IMR-90 (cell line): ENCODE data around the gene PRM3. TPM values are rescaled to one million over a fixed set of nuclear protein-coding genes. Genes with fewer than 3 reads are reported as not detected.
A peak's percentile ranks its signal among the peaks of the same experiment; 100 is the strongest.

Source experiments
- ATAC-seq: fragments of 200-7000 bp; cut with Tn5 transposase; 2 replicates; pipeline ENCODE4 v1.9.1; 2020; ENCODE audit warnings: low read depth, mild to moderate bottlenecking, moderate library complexity
- BruUV-seq: library from RNA; stranded (reverse); fragments of 400-500 nt; replicated peaks from 2 replicates; lab custom pipeline; 2021; lab: Mats Ljungman, UMichigan
- CTCF ChIA-PET: fragments of 300-600 bp; formaldehyde crosslinking; extraction: SDS; loops from one replicate; lab custom pipeline; 2021; ENCODE audit warnings: antibody characterized with exemption; lab: Yijun Ruan, JAX
- POLR2A ChIA-PET: fragments of 300-600 bp; sonication (Branson Sonifier 250); formaldehyde crosslinking; loops from one replicate; lab custom pipeline; 2022; ENCODE audit warnings: antibody characterized with exemption; ENCODE audit not compliant: unreplicated experiment; lab: Charles Lee
- DNase-seq: peaks from one replicate; pipeline ENCODE4 v3.0.0; 2013
- H2AFZ ChIP-seq: replicated peaks from 2 replicates; pipeline ENCODE3; 2013; ENCODE audit warnings: low read length, mild to moderate bottlenecking; ENCODE audit not compliant: poor library complexity
- H2AK5ac ChIP-seq: 2 replicates; pipeline ENCODE4 v1.6.1; 2013; ENCODE audit warnings: low read depth, low read length, inconsistent platforms
- H2AK9ac ChIP-seq: replicated peaks from 2 replicates; pipeline ENCODE3; 2013; ENCODE audit warnings: mild to moderate bottlenecking, low read depth, low read length, moderate library complexity; ENCODE audit not compliant: poor library complexity
- H2BK120ac ChIP-seq: 2 replicates; pipeline ENCODE4 v1.6.1; 2013; ENCODE audit warnings: low read depth, low read length, inconsistent platforms
- H2BK15ac ChIP-seq: 3 replicates; pipeline ENCODE4 v1.6.1; 2013; ENCODE audit warnings: low read depth, low read length, inconsistent platforms
- H2BK20ac ChIP-seq: 2 replicates; pipeline ENCODE4 v1.6.1; 2013; ENCODE audit warnings: low read depth, mild to moderate bottlenecking, inconsistent platforms, low read length, moderate library complexity
- H2BK5ac ChIP-seq: 2 replicates; pipeline ENCODE4 v1.6.1; 2013; ENCODE audit warnings: mild to moderate bottlenecking, low read depth, low read length, inconsistent platforms; ENCODE audit not compliant: poor library complexity, severe bottlenecking
- H3K14ac ChIP-seq: replicated peaks from 2 replicates; pipeline ENCODE4 v1.6.1; 2013; ENCODE audit warnings: low read depth, low read length, inconsistent platforms
- H3K18ac ChIP-seq: 2 replicates; pipeline ENCODE4 v1.6.1; 2013; ENCODE audit warnings: low read depth, low read length, control low read depth
- H3K23ac ChIP-seq: 2 replicates; pipeline ENCODE4 v1.6.1; 2013; ENCODE audit warnings: low read depth, low read length, inconsistent platforms
- H3K27ac ChIP-seq: 2 replicates; pipeline ENCODE4 v1.5.1; 2013; ENCODE audit warnings: mild to moderate bottlenecking, control low read depth, low read length; ENCODE audit not compliant: insufficient read depth
- H3K27me3 ChIP-seq: 2 replicates; pipeline ENCODE4 v1.6.1; 2013; ENCODE audit warnings: low read length; ENCODE audit not compliant: control insufficient read depth, insufficient read depth
- H3K36me3 ChIP-seq: 2 replicates; pipeline ENCODE4 v1.6.1; 2013; ENCODE audit warnings: low read length, mixed read lengths; ENCODE audit not compliant: control insufficient read depth, insufficient read depth
- H3K4ac ChIP-seq: 2 replicates; pipeline ENCODE4 v1.6.1; 2013; ENCODE audit warnings: low read depth, low read length, inconsistent platforms
- H3K4me1 ChIP-seq: 2 replicates; pipeline ENCODE4 v1.6.1; 2013; ENCODE audit warnings: low read length, mixed read lengths; ENCODE audit not compliant: control insufficient read depth, insufficient read depth
- H3K4me2 ChIP-seq: 2 replicates; pipeline ENCODE4 v1.6.1; 2013; ENCODE audit warnings: low read depth, mild to moderate bottlenecking, control low read depth, low read length, moderate library complexity
- H3K4me3 ChIP-seq: 2 replicates; pipeline ENCODE4 v1.5.1; 2013; ENCODE audit warnings: low read depth, mild to moderate bottlenecking, control low read depth, low read length, moderate library complexity; ENCODE audit not compliant: insufficient read depth
- H3K56ac ChIP-seq: 2 replicates; pipeline ENCODE4 v1.6.1; 2013; ENCODE audit warnings: low read length, inconsistent platforms; ENCODE audit not compliant: insufficient read depth; ENCODE audit errors: extremely low read depth
- H3K79me1 ChIP-seq, 2 experiments: 2 replicates each; pipeline ENCODE4 v1.6.1; 2013; ENCODE audit warnings: low read length in 2 of 2, inconsistent platforms in 1 of 2, low read depth in 1 of 2
- H3K9ac ChIP-seq: 2 replicates; pipeline ENCODE4 v1.6.1; 2013; ENCODE audit warnings: low read depth, low read length, control low read depth
- H3K9me1 ChIP-seq: 2 replicates; pipeline ENCODE4 v1.6.1; 2013; ENCODE audit warnings: low read length, inconsistent platforms; ENCODE audit not compliant: insufficient read depth
- H3K9me3 ChIP-seq: 2 replicates; pipeline ENCODE4 v1.6.1; 2013; ENCODE audit warnings: low read length; ENCODE audit not compliant: control insufficient read depth, insufficient read depth
- H4K20me1 ChIP-seq: 2 replicates; pipeline ENCODE4 v1.6.1; 2013; ENCODE audit warnings: low read length, inconsistent platforms; ENCODE audit not compliant: insufficient read depth
- H4K5ac ChIP-seq: 2 replicates; pipeline ENCODE4 v1.6.1; 2013; ENCODE audit warnings: mild to moderate bottlenecking, low read depth, low read length, control low read depth
- H4K8ac ChIP-seq, 2 experiments: 2 replicates each; pipeline ENCODE4 v1.6.1; 2013; ENCODE audit warnings: low read depth in 2 of 2, low read length in 2 of 2, control low read depth in 1 of 2, inconsistent platforms in 1 of 2
- H4K91ac ChIP-seq: 2 replicates; pipeline ENCODE4 v1.6.1; 2013; ENCODE audit warnings: low read depth, low read length, inconsistent platforms; ENCODE audit not compliant: insufficient read depth
- FOS ChIP-seq: fragments of 150-350 bp; IDR thresholded peaks from 2 replicates; pipeline ENCODE4 v1.6.1; 2016; ENCODE audit warnings: low read depth, low read length
- MAFK ChIP-seq: IDR thresholded peaks from 2 replicates; pipeline ENCODE4 v1.6.1; 2012; ENCODE audit warnings: low read depth, low read length, improper control_type of control experiment
- MAZ ChIP-seq: IDR thresholded peaks from 2 replicates; pipeline ENCODE4 v1.6.1; 2012; ENCODE audit warnings: low read depth, mild to moderate bottlenecking, low read length, improper control_type of control experiment, moderate library complexity, borderline replicate concordance
- NFE2L2 ChIP-seq: fragments of 150-350 bp; IDR thresholded peaks from 2 replicates; pipeline ENCODE4 v1.6.1; 2016; ENCODE audit warnings: low read depth, mild to moderate bottlenecking, low read length
- POLR2A ChIP-seq: IDR thresholded peaks from 2 replicates; pipeline ENCODE4 v1.6.1; 2012; ENCODE audit warnings: mild to moderate bottlenecking, low read depth, low read length
- RFX5 ChIP-seq: IDR thresholded peaks from 2 replicates; pipeline ENCODE4 v1.8.0; 2012; ENCODE audit warnings: low read depth, mild to moderate bottlenecking, low read length, moderate library complexity
- WGBS, 2 experiments: methylation state at CpG; one replicate each; pipeline versions ENCODE4 v1.1.5 to v1.1.7; 2013; ENCODE audit warnings: missing lambda C conversion rate in 2 of 2; ENCODE audit not compliant: insufficient read length in 1 of 2; ENCODE audit errors: extremely low coverage in 2 of 2; 5-methylcytosine and 5-hydroxymethylcytosine counted together
- dilution Hi-C: fragments of 300-500 bp; cut with HindIII; formaldehyde crosslinking; loops from one replicate; pipeline ENCODE4 v1.14.3; 2018; ENCODE audit warnings: low sequenced_read_pairs; ENCODE audit not compliant: unreplicated experiment
- in situ Hi-C: fragments of 300-500 bp; cut with MboI; formaldehyde crosslinking; loops from 3 replicates; pipeline ENCODE4 v1.14.3; 2019; ENCODE audit warnings: low sequenced_read_pairs, inconsistent platforms, mixed read lengths
- intact Hi-C: fragments of 100-400 bp; cut with micrococcal nuclease; formaldehyde crosslinking; loops from 2 replicates; pipeline ENCODE4 v1.10.0; 2022
- polyA plus RNA-seq, 3 experiments: library from polyadenylated mRNA; depleted of rRNA; stranded (reverse); fragments of >200 nt; gene quantifications; 2 replicates each; pipeline ENCODE4 v1.2.3, GENCODE V29; 2012; ENCODE audit warnings: low replicate concordance in 1 of 3
- total RNA-seq: library from RNA; depleted of rRNA; stranded (reverse); fragments of >200 nt; gene quantifications from 2 replicates; pipeline ENCODE4 v1.2.3, GENCODE V29; 2012
- TF ChIP-seq, protein P1 (sequence below): fragments of 150-350 bp; IDR thresholded peaks from 2 replicates; pipeline ENCODE4 v1.6.1; 2017; ENCODE audit warnings: mild to moderate bottlenecking, antibody characterized with exemption, low read length, low read depth
- TF ChIP-seq, protein P2 (sequence below): fragments of 150-350 bp; IDR thresholded peaks from 2 replicates; pipeline ENCODE4 v1.6.1; 2016; ENCODE audit warnings: low read depth, mild to moderate bottlenecking, low read length, moderate library complexity, borderline replicate concordance

Gene PRM3
- total and polyA plus RNA-seq, 2 of the 4 experiments (the other 2 are of a cell fraction), result not detected

DNA sequence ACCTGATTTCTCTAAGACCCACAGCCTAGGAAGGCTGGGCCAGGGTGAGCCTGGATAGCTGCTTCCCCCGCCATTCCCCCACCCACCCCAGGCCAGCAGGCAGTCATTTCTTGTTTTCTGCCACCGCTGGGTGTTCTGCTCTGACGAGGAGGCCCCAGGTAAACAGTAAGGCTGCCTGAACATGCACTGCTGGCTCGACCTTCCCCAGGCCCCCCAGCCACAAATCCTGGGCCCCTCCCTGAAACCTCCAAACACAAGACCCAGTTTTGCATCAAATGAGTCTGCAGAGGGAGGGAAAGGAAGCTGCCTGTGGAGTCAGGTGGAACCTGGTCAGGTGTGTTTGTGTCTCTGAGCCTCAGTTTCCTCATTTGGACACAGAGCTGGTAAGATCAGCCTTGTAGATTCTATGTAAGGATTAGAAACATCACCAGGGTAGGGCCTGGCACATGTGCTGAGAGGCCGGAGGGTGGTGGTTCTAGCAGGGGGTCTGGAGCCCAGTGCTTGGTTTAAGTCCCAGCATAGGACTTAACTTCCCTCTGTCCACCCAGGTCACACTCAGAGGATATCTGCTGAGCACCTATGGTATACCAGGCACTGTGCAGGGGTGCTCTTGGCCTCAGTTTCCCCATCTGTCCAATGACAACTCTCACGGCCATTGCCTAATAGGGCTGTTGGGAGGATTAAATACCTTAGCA is 26.6 kb upstream of the PRM3 start:
- H4K20me1 ChIP-seq, result no peaks in the 10 kb centered on the region
- POLR2A ChIA-PET, result no interaction called here
- in situ Hi-C loops (no loop called here), dilution Hi-C loops (no loop called here), intact Hi-C loops (loop anchor here (5.0 kb wide), 1 partner anchor 52 kb away; no protein-coding TSS in a partner anchor)
- 0 out of 2 replicates have a peak overlapping the region, but pooled peaks have one; percentile 6 for H2AK5ac ChIP-seq
- H3K4me3 ChIP-seq, result no peak overlapping the region
- H2BK5ac ChIP-seq, result no peak overlapping the region
- H3K23ac ChIP-seq, result no peak overlapping the region
- H3K4ac ChIP-seq, result no peak overlapping the region
- H3K36me3 ChIP-seq, result no peaks in the 10 kb centered on the region
- CTCF ChIA-PET, result no interaction called here
- no peak overlapping the region for H2BK15ac ChIP-seq
- H3K18ac ChIP-seq, result no peak overlapping the region
- H4K91ac ChIP-seq, result no peak overlapping the region
- BruUV-seq, result no TSS peak
- no peak overlapping the region for H2BK120ac ChIP-seq
- no peaks in the 10 kb centered on the region for H3K9me3 ChIP-seq
- H3K56ac ChIP-seq, result no peak overlapping the region
- H3K14ac ChIP-seq, result no peak overlapping the region
- no peak overlapping the region for H4K8ac ChIP-seq
- no CpG with 5 or more reads among the region's 6 CpGs for WGBS, 2 experiments
- TF ChIP-seq RFX5, result no peak
- TF ChIP-seq NFE2L2, result no peak
- TF ChIP-seq, protein P1, sequence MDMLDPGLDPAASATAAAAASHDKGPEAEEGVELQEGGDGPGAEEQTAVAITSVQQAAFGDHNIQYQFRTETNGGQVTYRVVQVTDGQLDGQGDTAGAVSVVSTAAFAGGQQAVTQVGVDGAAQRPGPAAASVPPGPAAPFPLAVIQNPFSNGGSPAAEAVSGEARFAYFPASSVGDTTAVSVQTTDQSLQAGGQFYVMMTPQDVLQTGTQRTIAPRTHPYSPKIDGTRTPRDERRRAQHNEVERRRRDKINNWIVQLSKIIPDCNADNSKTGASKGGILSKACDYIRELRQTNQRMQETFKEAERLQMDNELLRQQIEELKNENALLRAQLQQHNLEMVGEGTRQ, result no peak
- TF ChIP-seq FOS, result no peak
- TF ChIP-seq, protein P2, sequence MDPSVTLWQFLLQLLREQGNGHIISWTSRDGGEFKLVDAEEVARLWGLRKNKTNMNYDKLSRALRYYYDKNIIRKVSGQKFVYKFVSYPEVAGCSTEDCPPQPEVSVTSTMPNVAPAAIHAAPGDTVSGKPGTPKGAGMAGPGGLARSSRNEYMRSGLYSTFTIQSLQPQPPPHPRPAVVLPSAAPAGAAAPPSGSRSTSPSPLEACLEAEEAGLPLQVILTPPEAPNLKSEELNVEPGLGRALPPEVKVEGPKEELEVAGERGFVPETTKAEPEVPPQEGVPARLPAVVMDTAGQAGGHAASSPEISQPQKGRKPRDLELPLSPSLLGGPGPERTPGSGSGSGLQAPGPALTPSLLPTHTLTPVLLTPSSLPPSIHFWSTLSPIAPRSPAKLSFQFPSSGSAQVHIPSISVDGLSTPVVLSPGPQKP, result no peak
- no peak for TF ChIP-seq POLR2A
- no peak for TF ChIP-seq MAZ
- TF ChIP-seq MAFK, result no peak
- H2AFZ ChIP-seq, result no peak overlapping the region
- no peaks in the 10 kb centered on the region for H3K79me1 ChIP-seq
- H3K9me1 ChIP-seq, result no peaks in the 10 kb centered on the region
- peaks cover 10% of the 10 kb centered on the region for H3K4me1 ChIP-seq
- H2BK20ac ChIP-seq, result no peak overlapping the region; the same call in 1 of the 2 replicates
- no peaks in the 10 kb centered on the region for H3K27me3 ChIP-seq
- H3K27ac ChIP-seq, result no peak overlapping the region
- no peak for DNase-seq
- no peak overlapping the region for H3K4me2 ChIP-seq
- no peak overlapping the region for H2AK9ac ChIP-seq
- no peak overlapping the region for H3K9ac ChIP-seq
- ATAC-seq, result no peak
- no peak overlapping the region for H4K5ac ChIP-seq
